ENCODE results near the gene SRF. TPM values are rescaled to one million over a fixed set of nuclear protein-coding genes. Genes with fewer than 3 reads are reported as not detected.

SRF gene
- total RNA-seq, 2 experiments from 2014 or later: 41.4 to 43.8 TPM

- CTCF ChIA-PET: interaction anchor here (0.7 to 1.1 kb wide), 2 partner anchors 184 to 248 kb away, joined by 4 to 5 read pairs; no protein-coding TSS in a partner anchor
- no peak overlapping the region for H3K4me3 Mint-ChIP-seq
- H3K36me3 Mint-ChIP-seq (ENCODE audit: low read depth): no peaks in the 10 kb centered on the region
- ATAC-seq (no peak), DNase-seq (no peak)
- no peak overlapping the region for H3K27ac Mint-ChIP-seq
- H3K9me3 Mint-ChIP-seq (ENCODE audit: insufficient read depth): no peaks in the 10 kb centered on the region
- POLR2A ChIA-PET: no interaction called here
- H3K27me3 Mint-ChIP-seq (ENCODE audit: low read depth): no peaks in the 10 kb centered on the region
- H3K4me1 Mint-ChIP-seq (ENCODE audit: low read depth): peaks cover 4% of the 10 kb centered on the region
Observed at GRCh38 chr6:43149265-43149664, 21.8 kb upstream of the SRF start.

GRCh38 chr6:43150051-43150751, 20.9 kb upstream of the SRF start:
- Mint-ChIP-seq H3K4me1 (ENCODE audit: low read depth) (peaks cover 4% of the 10 kb centered on the region), H3K4me3 (no peak overlapping the region), H3K27me3 (ENCODE audit: low read depth) (no peaks in the 10 kb centered on the region), H3K9me3 (ENCODE audit: insufficient read depth) (no peaks in the 10 kb centered on the region), H3K36me3 (ENCODE audit: low read depth) (no peaks in the 10 kb centered on the region), H3K27ac (no peak overlapping the region)
- POLR2A ChIA-PET: interaction anchor here (0.5 kb wide), 1 partner anchor 20 kb away, joined by 3 read pairs; no protein-coding TSS in a partner anchor
- CTCF ChIA-PET: interaction anchor here (1.1 kb wide), 1 partner anchor 249 kb away, joined by 5 read pairs; no protein-coding TSS in a partner anchor
- ATAC-seq (no peak), DNase-seq (no peak)

- ChIA-PET CTCF (interaction anchor here (2.7 kb wide), 1 partner anchor 16 kb away, joined by 12 read pairs; no protein-coding TSS in a partner anchor), POLR2A (no interaction called here)
- no peak for ATAC-seq
Observed at GRCh38 chr6:43159599-43159998, 11.5 kb upstream of the SRF start.

GRCh38 chr6:43163899-43164298, 7.2 kb upstream of the SRF start:
- ChIA-PET CTCF (no interaction called here), POLR2A (interaction anchor here (0.9 kb wide), 1 partner anchor 19 kb away, joined by 3 read pairs; no protein-coding TSS in a partner anchor)
- Mint-ChIP-seq H3K4me3 (no peak overlapping the region), H3K27ac (no peak overlapping the region), H3K27me3 (ENCODE audit: low read depth) (peaks cover 2% of the 10 kb centered on the region), H3K9me3 (ENCODE audit: insufficient read depth) (no peaks in the 10 kb centered on the region), H3K36me3 (ENCODE audit: low read depth) (no peaks in the 10 kb centered on the region), H3K4me1 (ENCODE audit: low read depth) (no peaks in the 10 kb centered on the region)
- DNase-seq (no peak), ATAC-seq (no peak)

More at GRCh38 chr6:43159599-43159998, 11.5 kb upstream of the SRF start:
- Mint-ChIP-seq H3K27ac (no peak overlapping the region), H3K27me3 (ENCODE audit: low read depth) (peaks cover 2% of the 10 kb centered on the region), H3K36me3 (ENCODE audit: low read depth) (no peaks in the 10 kb centered on the region), H3K4me3 (no peak overlapping the region), H3K9me3 (ENCODE audit: insufficient read depth) (no peaks in the 10 kb centered on the region), H3K4me1 (ENCODE audit: low read depth) (no peaks in the 10 kb centered on the region)
- no peak for DNase-seq

GRCh38 chr6:43170417-43170930, 595 bp upstream of the SRF start:
- H3K4me1 Mint-ChIP-seq (ENCODE audit: low read depth): peaks cover 40% of the 10 kb centered on the region
- H3K27ac Mint-ChIP-seq: peak overlapping the region; percentile 94
- no peaks in the 10 kb centered on the region for H3K9me3 Mint-ChIP-seq (ENCODE audit: insufficient read depth)
- ChIA-PET CTCF (interaction anchor here (1.1 to 1.6 kb wide), 2 partner anchors 27 to 59 kb away, joined by 4 read pairs; no protein-coding TSS in a partner anchor), POLR2A (interaction anchor here (0.8 to 1.6 kb wide), 3 partner anchors 12 to 76 kb away, joined by 3 read pairs; partner anchors contain the start of gene CUL9)
- peak overlapping the region; percentile 88 for H3K4me3 Mint-ChIP-seq
- DNase-seq: no peak
- no peaks in the 10 kb centered on the region for H3K27me3 Mint-ChIP-seq (ENCODE audit: low read depth)
- no peak for ATAC-seq
- peaks cover 18% of the 10 kb centered on the region for H3K36me3 Mint-ChIP-seq (ENCODE audit: low read depth)

- Mint-ChIP-seq H3K4me3 (peak overlapping the region; percentile 96), H3K4me1 (ENCODE audit: low read depth) (peaks cover 52% of the 10 kb centered on the region), H3K27ac (peak overlapping the region; percentile 86), H3K27me3 (ENCODE audit: low read depth) (no peaks in the 10 kb centered on the region), H3K9me3 (ENCODE audit: insufficient read depth) (no peaks in the 10 kb centered on the region), H3K36me3 (ENCODE audit: low read depth) (peaks cover 29% of the 10 kb centered on the region)
- ChIA-PET POLR2A (interaction anchor here (0.6 to 2.1 kb wide), 7 partner anchors 10 to 457 kb away, joined by 3 to 11 read pairs (median 3); partner anchors contain the start of genes CNPY3, CUL9, DNPH1 and GTPBP2), CTCF (interaction anchor here (0.8 to 2.5 kb wide), 6 partner anchors 11 to 58 kb away, joined by 3 to 8 read pairs (median 3); partner anchors contain the start of gene CUL9)
- no peak for ATAC-seq
- DNase-seq: peak; percentile 43
Observed at GRCh38 chr6:43171707-43172103, 636 bp downstream of the SRF start.

GRCh38 chr6:43172104-43173007, 1.3 kb downstream of the SRF start:
- ATAC-seq: no peak
- peak overlapping the region; percentile 86 for H3K27ac Mint-ChIP-seq
- peaks cover 53% of the 10 kb centered on the region for H3K4me1 Mint-ChIP-seq (ENCODE audit: low read depth)

GRCh38 chr6:43173591-43174262, 2.7 kb downstream of the SRF start:
- H3K4me3 Mint-ChIP-seq: peak overlapping the region; percentile 96
- peaks cover 53% of the 10 kb centered on the region for H3K4me1 Mint-ChIP-seq (ENCODE audit: low read depth)
- POLR2A ChIA-PET: interaction anchor here (1.0 to 2.1 kb wide), 3 partner anchors 9 to 30 kb away, joined by 4 to 6 read pairs (median 5); partner anchors contain the start of gene CUL9
- DNase-seq (peak; percentile 38), ATAC-seq (no peak)
- no peaks in the 10 kb centered on the region for H3K9me3 Mint-ChIP-seq (ENCODE audit: insufficient read depth)
- H3K36me3 Mint-ChIP-seq (ENCODE audit: low read depth): peaks cover 43% of the 10 kb centered on the region
- H3K27ac Mint-ChIP-seq: peak overlapping the region; percentile 86
- no peaks in the 10 kb centered on the region for H3K27me3 Mint-ChIP-seq (ENCODE audit: low read depth)
- CTCF ChIA-PET: interaction anchor here (0.8 to 2.9 kb wide), 7 partner anchors 9 to 334 kb away, joined by 3 to 12 read pairs (median 3); no protein-coding TSS in a partner anchor

More at GRCh38 chr6:43172104-43173007, 1.3 kb downstream of the SRF start:
- peak; percentile 54 for DNase-seq
- H3K4me3 Mint-ChIP-seq: peak overlapping the region; percentile 96
- no peaks in the 10 kb centered on the region for H3K9me3 Mint-ChIP-seq (ENCODE audit: insufficient read depth)
- no peaks in the 10 kb centered on the region for H3K27me3 Mint-ChIP-seq (ENCODE audit: low read depth)
- peaks cover 32% of the 10 kb centered on the region for H3K36me3 Mint-ChIP-seq (ENCODE audit: low read depth)
- POLR2A ChIA-PET: interaction anchor here (0.6 to 2.1 kb wide), 10 partner anchors 10 to 457 kb away, joined by 3 to 11 read pairs (median 3); partner anchors contain the start of genes CNPY3, CUL9, DNPH1 and GTPBP2
- CTCF ChIA-PET: interaction anchor here (0.7 to 2.5 kb wide), 6 partner anchors 10 to 193 kb away, joined by 3 to 8 read pairs (median 3); partner anchors contain the start of gene CUL9

- ATAC-seq (peak; percentile 73), DNase-seq (peak; percentile 98)
- ChIA-PET POLR2A (interaction anchor here (0.9 to 2.1 kb wide), 5 partner anchors 8 to 154 kb away, joined by 3 to 6 read pairs (median 4); partner anchors contain the start of gene CUL9), CTCF (interaction anchor here (0.6 to 2.9 kb wide), 9 partner anchors 8 to 904 kb away, joined by 3 to 12 read pairs (median 3); partner anchors contain the start of gene DNPH1)
- Mint-ChIP-seq H3K4me3 (peak overlapping the region; percentile 96), H3K9me3 (ENCODE audit: insufficient read depth) (no peaks in the 10 kb centered on the region), H3K27ac (peak overlapping the region; percentile 86), H3K4me1 (ENCODE audit: low read depth) (peaks cover 53% of the 10 kb centered on the region), H3K27me3 (ENCODE audit: low read depth) (no peaks in the 10 kb centered on the region), H3K36me3 (ENCODE audit: low read depth) (peaks cover 50% of the 10 kb centered on the region)
Observed at GRCh38 chr6:43174263-43175112, 3.4 kb downstream of the SRF start.
